ENCODE measurements around the gene TCOF1. TPM values are rescaled to one million over a fixed set of nuclear protein-coding genes. Genes with fewer than 3 reads are reported as not detected.

Gene TCOF1
- total and polyA plus RNA-seq, 3 donors from 2014 or later, result 22.9 to 52.8 (median 46.6) TPM

- Histone ChIP-seq H3K4me1 (no peaks in the 10 kb centered on the region), H3K27ac (no peak overlapping the region), H3K9me3 (no peaks in the 10 kb centered on the region), H3K27me3 (no peaks in the 10 kb centered on the region), H3K36me3 (ENCODE audit: low read depth, missing control alignments) (no peaks in the 10 kb centered on the region), H3K4me3 (no peak overlapping the region)
- WGBS, 2 donors, result 88 to 94% methylated on average over 5 of the region's 5 CpGs
- intact Hi-C loops (cut with DNase I; ENCODE audit: low total_unique reads), result no loop called here
- no peak for TF ChIP-seq CTCF (IDR thresholded peaks at IDR 0.05)
- TF ChIP-seq POLR2A (IDR thresholded peaks at IDR 0.05), result no peak
- DNase-seq, result no peak
Measured at GRCh38 chr5:150310246-150310645, 47.3 kb upstream of the TCOF1 start.

GRCh38 chr5:150311015-150311692, 46.3 kb upstream of the TCOF1 start:
- Histone ChIP-seq H3K27ac (no peak overlapping the region), H3K27me3 (no peaks in the 10 kb centered on the region), H3K9me3 (no peaks in the 10 kb centered on the region), H3K4me1 (no peaks in the 10 kb centered on the region), H3K4me3 (no peak overlapping the region), H3K36me3 (ENCODE audit: low read depth, missing control alignments) (no peaks in the 10 kb centered on the region)
- TF ChIP-seq CTCF (IDR thresholded peaks at IDR 0.05) (no peak), POLR2A (IDR thresholded peaks at IDR 0.05) (no peak)
- no peak for DNase-seq
- WGBS, 2 donors, result 89 to 92% methylated on average over 6 to 7 of the region's 7 CpGs
- intact Hi-C loops (cut with DNase I; ENCODE audit: low total_unique reads), result no loop called here

GRCh38 chr5:150312518-150312917, 45.0 kb upstream of the TCOF1 start:
- H3K27ac ChIP-seq, result no peak overlapping the region
- no peak for DNase-seq
- H3K9me3 ChIP-seq, result no peaks in the 10 kb centered on the region
- 92 to 95% methylated on average over 6 of the region's 6 CpGs for WGBS, 2 donors
- TF ChIP-seq POLR2A (IDR thresholded peaks at IDR 0.05), result no peak
- TF ChIP-seq CTCF (IDR thresholded peaks at IDR 0.05), result no peak
- H3K27me3 ChIP-seq, result no peaks in the 10 kb centered on the region
- no peaks in the 10 kb centered on the region for H3K4me1 ChIP-seq
- H3K4me3 ChIP-seq, result no peak overlapping the region
- H3K36me3 ChIP-seq (ENCODE audit: low read depth, missing control alignments), result no peaks in the 10 kb centered on the region
- intact Hi-C loops (cut with DNase I; ENCODE audit: low total_unique reads), result no loop called here

GRCh38 chr5:150313501-150313900, 44.0 kb upstream of the TCOF1 start:
- WGBS, 2 donors, result 88% methylated on average over 6 of the region's 6 CpGs
- intact Hi-C loops (cut with DNase I; ENCODE audit: low total_unique reads), result no loop called here
- H3K4me3 ChIP-seq, result no peak overlapping the region
- no peaks in the 10 kb centered on the region for H3K9me3 ChIP-seq
- no peaks in the 10 kb centered on the region for H3K4me1 ChIP-seq
- no peaks in the 10 kb centered on the region for H3K27me3 ChIP-seq
- no peaks in the 10 kb centered on the region for H3K36me3 ChIP-seq (ENCODE audit: low read depth, missing control alignments)
- DNase-seq, result no peak
- TF ChIP-seq CTCF (IDR thresholded peaks at IDR 0.05) (no peak), POLR2A (IDR thresholded peaks at IDR 0.05) (no peak)
- H3K27ac ChIP-seq, result no peak overlapping the region
